CD4-positive, alpha-beta T cell treated with Interleukin-2 at 100 ng/mL for 4 hours (primary cell): Measurements from ENCODE around the gene DDX39A.

Source experiments
- DNase-seq: peaks from one replicate; pipeline ENCODE4 v3.0.0-alpha.2; 2020; ENCODE audit warnings: low spot score

The DDX39A gene

GRCh38 chr19:14434543-14435319 lies 15.6 kb upstream of the DDX39A start:
- DNase-seq, result peak; percentile 61

- peak; percentile 46 for DNase-seq
Measured at GRCh38 chr19:14433554-14434501, 14.7 kb upstream of the DDX39A start.

- DNase-seq, result peak; percentile 35
Measured at GRCh38 chr19:14432791-14433553, 13.8 kb upstream of the DDX39A start, which contains the start of gene PKN1. Gene PKN1, plus strand, starts transcription at chr19:14433306. Its CDS starts 216 bp downstream, at chr19:14433522.

- DNase-seq, result no peak
Measured at GRCh38 chr19:14430712-14431111, 11.6 kb upstream of the DDX39A start.

GRCh38 chr19:14428882-14429416 lies 9.8 kb upstream of the DDX39A start:
- no peak for DNase-seq

GRCh38 chr19:14427461-14427860 lies 8.3 kb upstream of the DDX39A start:
- DNase-seq, result no peak

- DNase-seq, result no peak
Measured at GRCh38 chr19:14425696-14426138, 6.6 kb upstream of the DDX39A start.

GRCh38 chr19:14418856-14419105 lies 360 bp downstream of the DDX39A start:
- peak; percentile 77 for DNase-seq

GRCh38 chr19:14416817-14417231 lies 2.3 kb downstream of the DDX39A start:
- DNase-seq, result no peak

- peak; percentile 4 for DNase-seq
Measured at GRCh38 chr19:14414926-14415690, 4.0 kb downstream of the DDX39A start.

- no peak for DNase-seq
Measured at GRCh38 chr19:14413693-14414181, 5.4 kb downstream of the DDX39A start.

- DNase-seq, result no peak
Measured at GRCh38 chr19:14412996-14413692, 6.0 kb downstream of the DDX39A start.

GRCh38 chr19:14412324-14412995 lies 6.7 kb downstream of the DDX39A start:
- DNase-seq, result no peak

GRCh38 chr19:14411938-14412245 lies 7.2 kb downstream of the DDX39A start:
- DNase-seq, result peak; percentile 13

GRCh38 chr19:14411161-14411937 lies 7.8 kb downstream of the DDX39A start:
- DNase-seq, result no peak

- peak; percentile 66 for DNase-seq
Measured at GRCh38 chr19:14410091-14411051, 8.8 kb downstream of the DDX39A start.

GRCh38 chr19:14409146-14410023 lies 9.8 kb downstream of the DDX39A start:
- DNase-seq, result peak; percentile 41
